Astrocyte (in vitro differentiated cells and primary cell): ENCODE results near the gene TSC1.

Experiments used
- CTCF ChIP-seq: IDR thresholded peaks from 2 replicates; pipeline ENCODE4 v1.5.1; 2011; ENCODE audit warnings: low read depth, mild to moderate bottlenecking, inconsistent platforms, low read length, moderate library complexity; ENCODE audit not compliant: insufficient read depth
- EZH2 ChIP-seq: IDR thresholded peaks from 2 replicates; pipeline ENCODE4 v1.6.1; 2012; ENCODE audit warnings: mild to moderate bottlenecking, low read length, inconsistent platforms; ENCODE audit not compliant: insufficient read depth

DNA sequence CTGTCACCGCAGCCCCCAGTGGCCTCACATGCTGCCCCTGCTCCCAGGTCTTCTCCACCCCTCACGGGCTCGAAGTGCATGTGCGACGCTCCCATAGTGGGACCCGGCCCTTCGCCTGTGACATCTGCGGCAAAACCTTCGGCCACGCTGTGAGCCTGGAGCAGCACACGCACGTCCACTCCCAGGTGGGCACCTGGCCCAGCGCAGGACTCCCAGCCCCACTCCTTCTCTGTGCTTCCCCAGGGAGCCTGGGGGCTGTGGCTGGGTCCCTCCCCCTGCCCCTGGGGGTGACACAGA is 44.5 kb upstream of the TSC1 start:
- TF ChIP-seq CTCF = no peak
- TF ChIP-seq EZH2 = no peak
